ENCODE results near the gene SARDH. TPM values are rescaled to one million over a fixed set of nuclear protein-coding genes. Genes with fewer than 3 reads are reported as not detected.

SARDH gene
- total and polyA plus RNA-seq, 3 experiments from 2014 or later, result 1.3 to 2.0 (median 1.8) TPM

GRCh38 chr9:133656211-133657119, 81.7 kb downstream of the SARDH start:
- H3K27me3 Mint-ChIP-seq, result peaks cover 24 to 53% of the 10 kb centered on the region in 2 donors
- H3K9me3 ChIP-seq (ENCODE audit: low read length), result no peaks in the 10 kb centered on the region
- H3K36me3 Mint-ChIP-seq, result no peaks in the 10 kb centered on the region
- H3K36me3 ChIP-seq (ENCODE audit: insufficient read depth, low read length), result no peaks in the 10 kb centered on the region
- ChIA-PET CTCF (interaction anchor here (0.9 to 2.0 kb wide), 6 partner anchors 21 to 87 kb away, joined by 3 to 11 read pairs (median 5); no protein-coding TSS in a partner anchor), POLR2A (no interaction called here)
- H3K4me1 Mint-ChIP-seq, result peaks cover 0 to 18% (median 3%) of the 10 kb centered on the region in 3 donors
- peak in 3 of 5 donors; percentile 10 to 66 (median 23) for DNase-seq
- H3K27ac Mint-ChIP-seq, result peak overlapping the region in 1 of 8 donors; percentile 39
- no peaks in the 10 kb centered on the region for H3K9me3 Mint-ChIP-seq
- peaks cover 36% of the 10 kb centered on the region for H3K4me1 ChIP-seq (ENCODE audit: insufficient read depth, low read length)
- H3K27ac ChIP-seq (ENCODE audit: low read depth, low read length), result no peak overlapping the region
- H3K27me3 ChIP-seq (ENCODE audit: insufficient read depth, low read length, poor library complexity, severe bottlenecking), result peaks cover 5% of the 10 kb centered on the region
- peak overlapping the region; percentile 37 for H3K4me3 ChIP-seq (ENCODE audit: low read length)
- peak overlapping the region in 1 of 7 donors; percentile 48 for H3K4me3 Mint-ChIP-seq

- H3K9me3 Mint-ChIP-seq, result no peaks in the 10 kb centered on the region
- H3K4me3 ChIP-seq (ENCODE audit: low read length), result no peak overlapping the region
- peaks cover 24 to 53% of the 10 kb centered on the region in 2 donors for H3K27me3 Mint-ChIP-seq
- H3K4me1 ChIP-seq (ENCODE audit: insufficient read depth, low read length), result peaks cover 36% of the 10 kb centered on the region
- H3K27ac ChIP-seq (ENCODE audit: low read depth, low read length), result no peak overlapping the region
- H3K4me3 Mint-ChIP-seq, result no peak overlapping the region
- no peaks in the 10 kb centered on the region for H3K36me3 Mint-ChIP-seq
- peaks cover 9% of the 10 kb centered on the region for H3K27me3 ChIP-seq (ENCODE audit: insufficient read depth, low read length, poor library complexity, severe bottlenecking)
- H3K36me3 ChIP-seq (ENCODE audit: insufficient read depth, low read length), result no peaks in the 10 kb centered on the region
- peak overlapping the region in 1 of 8 donors; percentile 77 for H3K27ac Mint-ChIP-seq
- no peak for DNase-seq
- H3K9me3 ChIP-seq (ENCODE audit: low read length), result no peaks in the 10 kb centered on the region
- H3K4me1 Mint-ChIP-seq, result peaks cover 0 to 18% (median 3%) of the 10 kb centered on the region in 3 donors
- POLR2A ChIA-PET, result no interaction called here
- CTCF ChIA-PET, result interaction anchor here (0.9 to 2.0 kb wide), 6 partner anchors 21 to 87 kb away, joined by 3 to 11 read pairs (median 5); no protein-coding TSS in a partner anchor
Measured at GRCh38 chr9:133655701-133656100, 82.5 kb downstream of the SARDH start.

- Histone ChIP-seq H3K27me3 (ENCODE audit: insufficient read depth, low read length, poor library complexity, severe bottlenecking) (peaks cover 9% of the 10 kb centered on the region), H3K27ac (ENCODE audit: low read depth, low read length) (no peak overlapping the region), H3K36me3 (ENCODE audit: insufficient read depth, low read length) (no peaks in the 10 kb centered on the region), H3K4me1 (ENCODE audit: insufficient read depth, low read length) (peaks cover 36% of the 10 kb centered on the region), H3K4me3 (ENCODE audit: low read length) (no peak overlapping the region), H3K9me3 (ENCODE audit: low read length) (no peaks in the 10 kb centered on the region)
- Mint-ChIP-seq H3K4me1 (peaks cover 0 to 18% (median 3%) of the 10 kb centered on the region in 3 donors), H3K36me3 (no peaks in the 10 kb centered on the region), H3K27me3 (peaks cover 18 to 51% of the 10 kb centered on the region in 2 donors), H3K27ac (no peak overlapping the region), H3K4me3 (peak overlapping the region in 1 of 7 donors; percentile 23), H3K9me3 (no peaks in the 10 kb centered on the region)
- no peak for DNase-seq
- ChIA-PET CTCF (interaction anchor here (1.4 to 2.0 kb wide), 2 partner anchors 61 to 72 kb away, joined by 3 to 11 read pairs; no protein-coding TSS in a partner anchor), POLR2A (no interaction called here)
Measured at GRCh38 chr9:133654736-133655657, 83.2 kb downstream of the SARDH start.

GRCh38 chr9:133653638-133654037, 84.5 kb downstream of the SARDH start:
- H3K4me3 Mint-ChIP-seq, result no peak overlapping the region
- Histone ChIP-seq H3K27ac (ENCODE audit: low read depth, low read length) (no peak overlapping the region), H3K36me3 (ENCODE audit: insufficient read depth, low read length) (no peaks in the 10 kb centered on the region), H3K27me3 (ENCODE audit: insufficient read depth, low read length, poor library complexity, severe bottlenecking) (peaks cover 9% of the 10 kb centered on the region), H3K4me3 (ENCODE audit: low read length) (no peak overlapping the region), H3K4me1 (ENCODE audit: insufficient read depth, low read length) (peaks cover 27% of the 10 kb centered on the region), H3K9me3 (ENCODE audit: low read length) (no peaks in the 10 kb centered on the region)
- ChIA-PET POLR2A (no interaction called here), CTCF (interaction anchor here (1.4 kb wide), 1 partner anchor 73 kb away, joined by 3 read pairs; no protein-coding TSS in a partner anchor)
- no peaks in the 10 kb centered on the region for H3K9me3 Mint-ChIP-seq
- peaks cover 0 to 14% (median 3%) of the 10 kb centered on the region in 3 donors for H3K4me1 Mint-ChIP-seq
- no peaks in the 10 kb centered on the region for H3K36me3 Mint-ChIP-seq
- no peak for DNase-seq
- H3K27ac Mint-ChIP-seq, result no peak overlapping the region
- peaks cover 19 to 49% of the 10 kb centered on the region in 2 donors for H3K27me3 Mint-ChIP-seq

- no peak overlapping the region for H3K4me3 ChIP-seq (ENCODE audit: low read length)
- POLR2A ChIA-PET, result no interaction called here
- H3K27ac ChIP-seq (ENCODE audit: low read depth, low read length), result no peak overlapping the region
- H3K4me1 Mint-ChIP-seq, result no peaks in the 10 kb centered on the region
- DNase-seq, result no peak
- H3K4me3 Mint-ChIP-seq, result no peak overlapping the region
- peaks cover 4% of the 10 kb centered on the region for H3K27me3 ChIP-seq (ENCODE audit: insufficient read depth, low read length, poor library complexity, severe bottlenecking)
- no peaks in the 10 kb centered on the region for H3K9me3 Mint-ChIP-seq
- H3K27me3 Mint-ChIP-seq, result peaks cover 12 to 25% of the 10 kb centered on the region in 2 donors
- no peaks in the 10 kb centered on the region for H3K36me3 Mint-ChIP-seq
- H3K36me3 ChIP-seq (ENCODE audit: insufficient read depth, low read length), result no peaks in the 10 kb centered on the region
- CTCF ChIA-PET, result no interaction called here
- no peaks in the 10 kb centered on the region for H3K4me1 ChIP-seq (ENCODE audit: insufficient read depth, low read length)
- peak overlapping the region in 1 of 8 donors; percentile 40 for H3K27ac Mint-ChIP-seq
- H3K9me3 ChIP-seq (ENCODE audit: low read length), result no peaks in the 10 kb centered on the region
Measured at GRCh38 chr9:133650026-133650425, 88.1 kb downstream of the SARDH start.

GRCh38 chr9:133649194-133649593, 89.0 kb downstream of the SARDH start:
- no peaks in the 10 kb centered on the region for H3K36me3 Mint-ChIP-seq
- H3K27me3 Mint-ChIP-seq, result peaks cover 11 to 19% of the 10 kb centered on the region in 2 donors
- H3K4me1 ChIP-seq (ENCODE audit: insufficient read depth, low read length), result no peaks in the 10 kb centered on the region
- no peaks in the 10 kb centered on the region for H3K4me1 Mint-ChIP-seq
- H3K9me3 ChIP-seq (ENCODE audit: low read length), result no peaks in the 10 kb centered on the region
- H3K27ac Mint-ChIP-seq, result no peak overlapping the region
- ChIA-PET CTCF (no interaction called here), POLR2A (no interaction called here)
- no peak overlapping the region for H3K4me3 ChIP-seq (ENCODE audit: low read length)
- H3K4me3 Mint-ChIP-seq, result no peak overlapping the region
- no peaks in the 10 kb centered on the region for H3K36me3 ChIP-seq (ENCODE audit: insufficient read depth, low read length)
- no peaks in the 10 kb centered on the region for H3K9me3 Mint-ChIP-seq
- DNase-seq, result no peak
- peaks cover 4% of the 10 kb centered on the region for H3K27me3 ChIP-seq (ENCODE audit: insufficient read depth, low read length, poor library complexity, severe bottlenecking)
- H3K27ac ChIP-seq (ENCODE audit: low read depth, low read length), result no peak overlapping the region

GRCh38 chr9:133647765-133648469, 90.2 kb downstream of the SARDH start:
- POLR2A ChIA-PET, result no interaction called here
- H3K27me3 Mint-ChIP-seq, result peaks cover 9 to 11% of the 10 kb centered on the region in 2 donors
- H3K4me3 Mint-ChIP-seq, result no peak overlapping the region
- Histone ChIP-seq H3K36me3 (ENCODE audit: insufficient read depth, low read length) (no peaks in the 10 kb centered on the region), H3K4me1 (ENCODE audit: insufficient read depth, low read length) (no peaks in the 10 kb centered on the region), H3K27me3 (ENCODE audit: insufficient read depth, low read length, poor library complexity, severe bottlenecking) (peaks cover 4% of the 10 kb centered on the region), H3K27ac (ENCODE audit: low read depth, low read length) (no peak overlapping the region), H3K4me3 (ENCODE audit: low read length) (no peak overlapping the region), H3K9me3 (ENCODE audit: low read length) (no peaks in the 10 kb centered on the region)
- DNase-seq, result no peak
- H3K27ac Mint-ChIP-seq, result no peak overlapping the region
- no peaks in the 10 kb centered on the region for H3K9me3 Mint-ChIP-seq
- H3K36me3 Mint-ChIP-seq, result no peaks in the 10 kb centered on the region
- CTCF ChIA-PET, result interaction anchor here (1.1 kb wide), 1 partner anchor 89 kb away, joined by 3 read pairs; no protein-coding TSS in a partner anchor
- no peaks in the 10 kb centered on the region for H3K4me1 Mint-ChIP-seq
